GM12873 (cell line): ENCODE measurements around the gene TCF4.

ENCODE experiments used
- TF ChIP-seq, protein P1 (sequence below): IDR thresholded peaks from 2 replicates; pipeline ENCODE4 v1.5.1; 2012; ENCODE audit warnings: low read depth, mild to moderate bottlenecking, moderate library complexity, low read length, control low read depth; ENCODE audit not compliant: insufficient read depth; ENCODE audit errors: missing control alignments

TCF4 gene

GRCh38 chr18:55543130-55543704 is 44.8 kb downstream of the TCF4 start:
- TF ChIP-seq, protein P1, sequence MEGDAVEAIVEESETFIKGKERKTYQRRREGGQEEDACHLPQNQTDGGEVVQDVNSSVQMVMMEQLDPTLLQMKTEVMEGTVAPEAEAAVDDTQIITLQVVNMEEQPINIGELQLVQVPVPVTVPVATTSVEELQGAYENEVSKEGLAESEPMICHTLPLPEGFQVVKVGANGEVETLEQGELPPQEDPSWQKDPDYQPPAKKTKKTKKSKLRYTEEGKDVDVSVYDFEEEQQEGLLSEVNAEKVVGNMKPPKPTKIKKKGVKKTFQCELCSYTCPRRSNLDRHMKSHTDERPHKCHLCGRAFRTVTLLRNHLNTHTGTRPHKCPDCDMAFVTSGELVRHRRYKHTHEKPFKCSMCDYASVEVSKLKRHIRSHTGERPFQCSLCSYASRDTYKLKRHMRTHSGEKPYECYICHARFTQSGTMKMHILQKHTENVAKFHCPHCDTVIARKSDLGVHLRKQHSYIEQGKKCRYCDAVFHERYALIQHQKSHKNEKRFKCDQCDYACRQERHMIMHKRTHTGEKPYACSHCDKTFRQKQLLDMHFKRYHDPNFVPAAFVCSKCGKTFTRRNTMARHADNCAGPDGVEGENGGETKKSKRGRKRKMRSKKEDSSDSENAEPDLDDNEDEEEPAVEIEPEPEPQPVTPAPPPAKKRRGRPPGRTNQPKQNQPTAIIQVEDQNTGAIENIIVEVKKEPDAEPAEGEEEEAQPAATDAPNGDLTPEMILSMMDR, result no peak

GRCh38 chr18:55541571-55541970 is 46.4 kb downstream of the TCF4 start:
- TF ChIP-seq, protein P1, result no peak

DNA sequence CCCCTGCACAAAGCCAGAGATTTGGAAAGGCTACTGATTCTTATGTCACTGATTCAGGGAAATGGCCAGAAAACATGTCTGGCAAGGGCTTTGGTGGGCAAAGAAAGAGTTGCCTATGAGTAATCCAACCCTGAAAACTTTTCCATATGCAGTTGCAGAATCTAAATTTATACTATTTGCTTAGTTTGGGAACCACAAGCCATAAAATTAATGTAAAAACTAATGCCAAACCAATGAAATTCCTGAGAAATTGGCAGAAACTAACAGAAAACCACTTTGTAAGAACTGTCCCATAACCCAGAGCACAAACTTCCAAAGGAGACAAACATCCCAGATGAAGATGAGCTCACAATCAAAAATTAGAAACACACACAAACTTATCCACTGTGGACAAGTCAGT is 48.8 kb downstream of the TCF4 start:
- TF ChIP-seq, protein P1, result no peak

GRCh38 chr18:55534996-55535395 is 53.0 kb downstream of the TCF4 start:
- TF ChIP-seq, protein P1, result no peak

- TF ChIP-seq, protein P1, result no peak
Observed at GRCh38 chr18:55534547-55534946, 53.4 kb downstream of the TCF4 start.

- TF ChIP-seq, protein P1, result no peak
Observed at GRCh38 chr18:55530166-55530565, 57.8 kb downstream of the TCF4 start.

DNA sequence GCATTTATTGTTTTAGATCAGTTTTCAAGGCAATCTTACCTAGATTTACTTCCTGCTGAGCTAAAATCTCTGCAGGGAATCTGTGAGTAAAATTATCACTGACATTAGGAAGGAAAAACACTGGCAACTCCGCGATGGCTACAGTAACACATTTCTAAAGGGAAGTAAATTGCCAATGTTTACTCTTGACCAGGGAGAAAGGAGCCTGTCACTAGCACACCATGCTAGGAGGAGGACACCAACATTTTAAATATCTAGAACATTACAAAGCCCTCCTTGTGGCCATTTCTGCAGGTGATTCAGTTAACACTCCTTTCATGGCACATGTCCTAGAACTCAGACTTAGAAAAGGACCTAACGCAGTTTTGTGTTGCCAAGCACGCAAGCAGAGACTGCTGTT is 58.4 kb downstream of the TCF4 start:
- TF ChIP-seq, protein P1, result no peak
